ENCODE data around the gene TOMM20.

DNA sequence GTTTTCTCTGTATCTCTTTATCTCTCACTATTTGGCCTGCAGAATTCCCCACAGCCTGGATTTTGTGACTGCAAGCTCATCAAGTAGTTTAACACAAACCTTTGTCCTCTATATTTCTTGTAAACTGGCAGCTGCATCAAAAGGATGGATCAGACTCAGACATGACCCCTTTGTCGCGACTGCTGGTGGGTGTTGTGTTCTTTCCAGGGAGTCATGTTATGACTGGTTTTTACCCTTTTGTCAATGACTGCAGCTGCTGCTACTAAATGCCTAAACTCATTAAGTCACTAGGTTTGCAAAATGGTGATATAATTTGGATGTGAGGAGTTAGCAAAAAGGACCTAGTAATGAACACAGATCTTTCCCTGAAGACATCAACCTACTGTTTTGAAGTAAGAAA is 10.2 kb upstream of the TOMM20 start:
- TF ChIP-seq, protein P1, sequence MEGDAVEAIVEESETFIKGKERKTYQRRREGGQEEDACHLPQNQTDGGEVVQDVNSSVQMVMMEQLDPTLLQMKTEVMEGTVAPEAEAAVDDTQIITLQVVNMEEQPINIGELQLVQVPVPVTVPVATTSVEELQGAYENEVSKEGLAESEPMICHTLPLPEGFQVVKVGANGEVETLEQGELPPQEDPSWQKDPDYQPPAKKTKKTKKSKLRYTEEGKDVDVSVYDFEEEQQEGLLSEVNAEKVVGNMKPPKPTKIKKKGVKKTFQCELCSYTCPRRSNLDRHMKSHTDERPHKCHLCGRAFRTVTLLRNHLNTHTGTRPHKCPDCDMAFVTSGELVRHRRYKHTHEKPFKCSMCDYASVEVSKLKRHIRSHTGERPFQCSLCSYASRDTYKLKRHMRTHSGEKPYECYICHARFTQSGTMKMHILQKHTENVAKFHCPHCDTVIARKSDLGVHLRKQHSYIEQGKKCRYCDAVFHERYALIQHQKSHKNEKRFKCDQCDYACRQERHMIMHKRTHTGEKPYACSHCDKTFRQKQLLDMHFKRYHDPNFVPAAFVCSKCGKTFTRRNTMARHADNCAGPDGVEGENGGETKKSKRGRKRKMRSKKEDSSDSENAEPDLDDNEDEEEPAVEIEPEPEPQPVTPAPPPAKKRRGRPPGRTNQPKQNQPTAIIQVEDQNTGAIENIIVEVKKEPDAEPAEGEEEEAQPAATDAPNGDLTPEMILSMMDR (IDR thresholded peaks at IDR 0.05), result no peak
- TF ChIP-seq POLR2AphosphoS5 (IDR thresholded peaks at IDR 0.05; ENCODE audit: low read depth, low read length), result no peak
